Endothelial cell of hepatic sinusoid (primary cell): ENCODE results near the gene TATDN2.

ENCODE experiments used
- in situ Hi-C: cut with HindIII; loops from 2 replicates; pipeline ENCODE4 v1.10.0; 2017; ENCODE audit warnings: low sequenced_read_pairs

TATDN2 gene

GRCh38 chr3:10312391-10312790 lies 64.1 kb downstream of the TATDN2 start:
- in situ Hi-C loops = no loop called here

- in situ Hi-C loops = no loop called here
Observed at GRCh38 chr3:10312861-10313260, 64.6 kb downstream of the TATDN2 start.

- in situ Hi-C loops = no loop called here
Observed at GRCh38 chr3:10315101-10315500, 66.8 kb downstream of the TATDN2 start.

DNA sequence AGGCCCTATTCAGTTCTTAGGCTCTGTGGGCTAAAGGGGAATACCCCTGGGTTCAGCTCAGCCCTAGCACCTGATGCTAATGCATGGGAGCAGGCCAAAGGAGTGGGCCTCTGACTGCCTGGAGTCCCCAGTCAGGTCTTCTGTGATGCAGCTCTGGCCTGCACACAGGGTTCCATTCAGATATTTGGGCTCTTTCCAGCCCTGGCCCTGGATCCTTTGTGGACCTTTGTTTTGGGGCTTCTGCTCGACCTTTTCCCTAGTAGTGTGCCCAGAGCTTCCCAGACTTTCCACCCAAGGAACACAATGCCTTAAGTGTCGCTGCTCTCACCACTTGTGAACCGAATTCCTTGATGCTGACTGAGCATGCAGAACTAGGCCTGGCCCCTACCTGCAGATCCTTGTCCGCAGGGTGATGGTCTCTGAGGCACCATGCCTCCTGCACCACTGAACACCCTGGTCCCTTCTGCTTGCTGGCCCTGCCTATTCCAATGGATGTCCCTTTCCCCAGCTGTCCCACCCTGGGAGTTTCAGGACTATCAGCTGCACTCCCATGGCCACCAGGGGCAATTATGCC lies 67.6 kb downstream of the TATDN2 start:
- in situ Hi-C loops = no loop called here

- in situ Hi-C loops = no loop called here
Observed at GRCh38 chr3:10317311-10317960, 69.2 kb downstream of the TATDN2 start.

DNA sequence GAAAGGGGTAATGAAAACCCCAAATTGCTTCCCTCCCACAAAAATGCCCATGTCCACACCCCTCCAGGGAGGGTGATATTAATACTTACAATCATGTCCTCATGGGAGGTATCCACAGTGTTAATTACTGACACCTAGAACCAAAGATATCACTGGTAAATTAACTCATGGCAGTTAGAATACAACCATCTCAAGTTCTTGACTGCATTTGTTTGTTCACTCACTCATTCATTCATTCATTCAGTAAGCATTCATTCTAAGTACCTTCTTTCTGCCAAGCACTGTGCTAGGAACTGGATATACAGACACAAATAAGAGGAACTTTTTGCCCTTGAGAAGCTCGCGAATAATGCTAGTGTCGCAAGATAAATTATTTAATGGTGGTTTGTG lies 69.7 kb downstream of the TATDN2 start:
- in situ Hi-C loops = no loop called here

DNA sequence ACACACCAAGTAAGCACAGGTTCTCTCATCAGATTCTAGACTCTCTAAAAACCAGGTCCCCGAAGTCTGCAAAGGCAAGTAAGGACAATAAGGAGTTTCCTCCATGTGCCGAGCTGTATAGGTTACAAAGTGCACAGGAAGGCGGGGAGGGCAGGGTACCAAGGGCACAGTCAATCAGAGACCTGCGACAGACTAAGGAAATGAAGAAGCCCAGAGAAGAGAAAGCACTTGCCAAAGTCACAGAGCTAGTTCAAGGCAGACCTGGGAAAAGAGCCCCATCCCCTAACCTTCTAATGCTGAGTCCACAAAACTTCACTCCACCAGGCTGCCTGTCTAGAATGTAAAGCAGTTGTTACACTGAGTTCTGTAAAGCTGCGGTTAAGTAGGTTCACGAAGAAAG lies 71.0 kb downstream of the TATDN2 start:
- in situ Hi-C loops = no loop called here

- in situ Hi-C loops = no loop called here
Observed at GRCh38 chr3:10319804-10320203, 71.5 kb downstream of the TATDN2 start.

DNA sequence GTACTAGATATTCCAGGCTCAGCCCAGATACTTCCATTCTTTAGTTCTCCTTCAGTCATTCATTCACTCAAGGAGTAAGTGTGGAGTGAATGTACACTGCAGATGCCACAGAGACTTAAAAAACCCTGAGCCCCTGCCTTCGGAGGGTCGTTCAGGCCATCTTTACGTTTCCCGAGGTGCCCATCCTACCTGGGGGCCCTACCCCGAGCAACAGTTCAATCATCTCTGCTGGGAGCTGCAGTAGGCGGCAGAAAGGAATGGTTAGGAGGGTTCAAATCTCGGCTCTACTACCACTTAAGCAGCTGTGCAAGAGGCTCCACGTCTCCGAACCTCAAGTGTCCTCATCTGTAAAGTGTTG lies 72.0 kb downstream of the TATDN2 start:
- in situ Hi-C loops = no loop called here

- in situ Hi-C loops = no loop called here
Observed at GRCh38 chr3:10321630-10322351, 73.5 kb downstream of the TATDN2 start.

DNA sequence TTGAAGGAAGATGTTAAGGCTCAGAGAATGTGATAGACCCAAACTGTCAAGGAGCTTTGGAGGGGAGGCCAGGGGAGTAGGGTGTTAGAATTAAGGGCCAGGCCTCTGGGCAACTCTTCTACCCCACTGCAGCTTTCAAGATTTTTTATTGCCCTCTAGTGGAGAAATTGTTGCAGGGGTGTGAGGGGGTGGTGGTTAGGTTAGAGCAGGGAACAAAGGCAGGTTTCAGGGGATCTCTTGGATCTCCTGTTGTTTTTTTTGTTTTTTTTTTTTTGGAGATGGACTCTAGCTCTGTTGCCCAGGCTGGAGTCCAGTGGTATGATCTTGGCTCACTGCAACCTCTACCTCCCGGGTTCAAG lies 74.1 kb downstream of the TATDN2 start:
- in situ Hi-C loops = no loop called here

- in situ Hi-C loops = no loop called here
Observed at GRCh38 chr3:10327592-10327991, 79.3 kb downstream of the TATDN2 start.

DNA sequence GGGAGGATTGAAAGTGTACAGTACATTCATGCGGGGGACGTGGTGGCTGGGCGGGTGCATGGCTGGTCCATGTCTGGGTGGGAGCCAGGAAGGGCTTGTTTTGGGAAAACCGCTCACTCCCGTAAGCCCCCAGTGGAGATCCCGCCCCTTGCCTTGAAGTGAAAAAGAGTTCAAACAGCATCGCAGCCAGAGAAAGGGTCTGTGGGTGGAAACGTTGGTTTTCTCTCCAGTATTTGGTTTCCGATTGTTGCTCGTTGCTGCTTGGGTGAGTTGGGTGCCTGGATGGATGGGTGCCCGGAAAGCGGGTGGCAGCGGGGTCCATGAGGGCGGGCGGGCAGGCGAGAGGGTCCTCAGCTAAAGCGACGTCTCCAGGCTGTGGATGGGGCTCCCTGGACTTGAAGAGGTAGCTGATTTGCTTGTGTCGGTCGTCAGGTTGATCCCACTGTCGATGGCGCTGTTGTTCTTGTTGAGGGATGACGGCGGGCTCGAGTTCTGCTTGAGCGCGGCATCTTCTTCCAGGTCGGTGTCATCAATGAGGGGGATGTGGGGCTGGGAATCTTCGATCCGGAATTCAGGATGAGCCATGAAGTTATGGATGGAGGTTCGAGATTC lies 80.3 kb downstream of the TATDN2 start:
- in situ Hi-C loops = no loop called here

GRCh38 chr3:10329495-10330015 lies 81.3 kb downstream of the TATDN2 start:
- in situ Hi-C loops = no loop called here

DNA sequence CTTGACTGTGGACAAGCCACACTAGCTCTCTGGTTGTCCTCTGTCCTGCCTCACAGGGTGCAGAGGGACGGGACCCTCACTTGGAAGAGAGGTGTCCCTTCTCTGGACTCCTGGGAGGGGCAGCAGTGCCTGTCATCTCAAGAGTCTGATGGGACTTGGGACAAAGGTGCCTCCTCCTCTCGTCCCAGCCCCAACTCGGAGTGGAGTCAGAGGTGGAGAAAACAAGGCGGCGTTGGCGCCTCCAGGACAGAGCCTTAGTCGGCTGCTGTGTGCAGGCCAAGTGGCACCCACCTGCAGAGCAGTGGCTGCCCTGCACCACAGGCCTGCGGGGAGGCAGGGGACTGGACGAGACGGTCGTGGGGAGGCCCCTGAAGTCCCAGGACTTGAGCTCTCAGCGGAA lies 82.1 kb downstream of the TATDN2 start:
- in situ Hi-C loops = no loop called here
